Stimulated activated CD8-positive, alpha-beta memory T cell treated with anti-CD3 and anti-CD28 coated beads, Interleukin-15, amount 100 ng/mL, for 24 hours (primary cell): ENCODE results near the gene WIPF2.
"Not testable (repeated sequence)": the region's sequence is repeated elsewhere in the genome, so short reads cannot be mapped to it uniquely, and the experiment has no call there.

Experiments
- DNase-seq: peaks from one replicate; pipeline ENCODE4 v3.0.0-alpha.2; 2020; ENCODE audit warnings: low read depth

Gene WIPF2

GRCh38 chr17:40191237-40192208 is 27.6 kb upstream of the WIPF2 start:
- peak; percentile 22 for DNase-seq

GRCh38 chr17:40192961-40193360 is 26.1 kb upstream of the WIPF2 start:
- DNase-seq: no peak

GRCh38 chr17:40194821-40195220 is 24.3 kb upstream of the WIPF2 start:
- no peak for DNase-seq

GRCh38 chr17:40197550-40197949 is 21.6 kb upstream of the WIPF2 start:
- DNase-seq: no peak

GRCh38 chr17:40197965-40198456 is 21.1 kb upstream of the WIPF2 start:
- DNase-seq: not testable (repeated sequence)

- DNase-seq: no peak
These were observed 20.5 kb upstream of the WIPF2 start for GRCh38 chr17:40198576-40198975.

GRCh38 chr17:40203131-40203530 is 16.0 kb upstream of the WIPF2 start:
- DNase-seq: no peak

GRCh38 chr17:40206193-40206592 is 12.9 kb upstream of the WIPF2 start:
- not testable (repeated sequence) for DNase-seq

- no peak for DNase-seq
These were observed 9.6 kb upstream of the WIPF2 start for GRCh38 chr17:40209404-40210093.

- not testable (repeated sequence) for DNase-seq
These were observed 5.2 kb upstream of the WIPF2 start for GRCh38 chr17:40213914-40214313.

- DNase-seq: no peak
These were observed 931 bp upstream of the WIPF2 start for GRCh38 chr17:40218006-40218739.

- no peak for DNase-seq
These were observed 662 bp downstream of the WIPF2 start for GRCh38 chr17:40219594-40220338.

GRCh38 chr17:40224718-40225550 is 5.8 kb downstream of the WIPF2 start:
- DNase-seq: no peak

GRCh38 chr17:40229146-40229545 is 10.0 kb downstream of the WIPF2 start:
- DNase-seq: not testable (repeated sequence)

GRCh38 chr17:40230670-40231069 is 11.6 kb downstream of the WIPF2 start:
- no peak for DNase-seq

- DNase-seq: not testable (repeated sequence)
These were observed 12.8 kb downstream of the WIPF2 start for GRCh38 chr17:40231928-40232327.

- DNase-seq: no peak
These were observed 22.2 kb downstream of the WIPF2 start for GRCh38 chr17:40241252-40241834.

GRCh38 chr17:40242774-40243173 is 23.7 kb downstream of the WIPF2 start:
- no peak for DNase-seq

- no peak for DNase-seq
These were observed 24.7 kb downstream of the WIPF2 start for GRCh38 chr17:40243761-40244160.

GRCh38 chr17:40244255-40244654 is 25.2 kb downstream of the WIPF2 start:
- DNase-seq: no peak
